IMR-90 (cell line): Measurements from ENCODE around the gene LDB2.

Experiments
- POLR2A ChIP-seq: IDR thresholded peaks from 2 replicates; pipeline ENCODE4 v1.6.1; 2012; ENCODE audit warnings: mild to moderate bottlenecking, low read depth, low read length
- RAD21 ChIP-seq: IDR thresholded peaks from 2 replicates; pipeline ENCODE4 v1.6.1; 2012; ENCODE audit warnings: low read length, improper control_type of control experiment
- RFX5 ChIP-seq: IDR thresholded peaks from 2 replicates; pipeline ENCODE4 v1.8.0; 2012; ENCODE audit warnings: low read depth, mild to moderate bottlenecking, low read length, moderate library complexity
- SMC3 ChIP-seq: fragments of 150-350 bp; IDR thresholded peaks from 2 replicates; pipeline ENCODE4 v1.6.1; 2016; ENCODE audit warnings: low read depth, mild to moderate bottlenecking, antibody characterized with exemption, low read length, moderate library complexity
- TF ChIP-seq, protein P1 (sequence below): conservative IDR thresholded peaks from 2 replicates; pipeline ENCODE4 v1.5.1; 2012; ENCODE audit warnings: mild to moderate bottlenecking, low read depth, low read length, improper control_type of control experiment
- TF ChIP-seq, protein P2 (sequence below): fragments of 150-350 bp; IDR thresholded peaks from 2 replicates; pipeline ENCODE4 v1.6.1; 2017; ENCODE audit warnings: mild to moderate bottlenecking, antibody characterized with exemption, low read length, low read depth

DNA sequence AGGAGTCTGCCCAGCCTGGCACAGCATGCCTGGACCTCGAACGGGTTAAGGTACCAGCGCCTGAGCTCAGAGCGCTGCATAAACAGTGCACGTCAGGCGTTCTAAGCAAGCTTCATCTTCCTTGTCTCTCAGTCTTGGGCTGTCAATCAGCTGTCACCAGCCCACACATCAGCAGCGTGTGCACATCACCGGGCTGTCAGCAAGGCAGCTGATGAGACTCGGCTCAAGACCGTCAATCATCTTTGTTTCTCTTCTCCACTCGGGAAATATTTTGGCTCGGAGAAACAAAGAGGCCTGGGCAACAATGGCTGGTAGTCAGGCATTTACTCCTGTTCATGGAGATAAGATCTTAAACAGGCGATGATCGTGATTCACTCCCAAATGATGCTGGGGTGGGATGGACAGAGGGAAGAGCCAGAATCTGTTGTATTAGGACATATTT lies 141.3 kb downstream of the LDB2 start:
- TF ChIP-seq SMC3 (no peak), RFX5 (no peak), RAD21 (no peak), POLR2A (no peak)
- TF ChIP-seq, protein P1, sequence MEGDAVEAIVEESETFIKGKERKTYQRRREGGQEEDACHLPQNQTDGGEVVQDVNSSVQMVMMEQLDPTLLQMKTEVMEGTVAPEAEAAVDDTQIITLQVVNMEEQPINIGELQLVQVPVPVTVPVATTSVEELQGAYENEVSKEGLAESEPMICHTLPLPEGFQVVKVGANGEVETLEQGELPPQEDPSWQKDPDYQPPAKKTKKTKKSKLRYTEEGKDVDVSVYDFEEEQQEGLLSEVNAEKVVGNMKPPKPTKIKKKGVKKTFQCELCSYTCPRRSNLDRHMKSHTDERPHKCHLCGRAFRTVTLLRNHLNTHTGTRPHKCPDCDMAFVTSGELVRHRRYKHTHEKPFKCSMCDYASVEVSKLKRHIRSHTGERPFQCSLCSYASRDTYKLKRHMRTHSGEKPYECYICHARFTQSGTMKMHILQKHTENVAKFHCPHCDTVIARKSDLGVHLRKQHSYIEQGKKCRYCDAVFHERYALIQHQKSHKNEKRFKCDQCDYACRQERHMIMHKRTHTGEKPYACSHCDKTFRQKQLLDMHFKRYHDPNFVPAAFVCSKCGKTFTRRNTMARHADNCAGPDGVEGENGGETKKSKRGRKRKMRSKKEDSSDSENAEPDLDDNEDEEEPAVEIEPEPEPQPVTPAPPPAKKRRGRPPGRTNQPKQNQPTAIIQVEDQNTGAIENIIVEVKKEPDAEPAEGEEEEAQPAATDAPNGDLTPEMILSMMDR, result no peak
- TF ChIP-seq, protein P2, sequence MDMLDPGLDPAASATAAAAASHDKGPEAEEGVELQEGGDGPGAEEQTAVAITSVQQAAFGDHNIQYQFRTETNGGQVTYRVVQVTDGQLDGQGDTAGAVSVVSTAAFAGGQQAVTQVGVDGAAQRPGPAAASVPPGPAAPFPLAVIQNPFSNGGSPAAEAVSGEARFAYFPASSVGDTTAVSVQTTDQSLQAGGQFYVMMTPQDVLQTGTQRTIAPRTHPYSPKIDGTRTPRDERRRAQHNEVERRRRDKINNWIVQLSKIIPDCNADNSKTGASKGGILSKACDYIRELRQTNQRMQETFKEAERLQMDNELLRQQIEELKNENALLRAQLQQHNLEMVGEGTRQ, result no peak
